Neural crest cell (in vitro differentiated cells): ENCODE data around the gene MC2R. TPM values are rescaled to one million over a fixed set of nuclear protein-coding genes. Genes with fewer than 3 reads are reported as not detected.

Experiments used
- DNase-seq: peaks from one replicate; pipeline ENCODE4 v3.0.0; 2021; ENCODE audit warnings: low read depth, mixed read lengths, low spot score
- H3K27ac Mint-ChIP-seq: one replicate; pipeline ENCODE4 v1.8.0; 2021; ENCODE audit warnings: mild to moderate bottlenecking, mixed read lengths; ENCODE audit not compliant: unreplicated experiment
- H3K27me3 Mint-ChIP-seq: 2 replicates; pipeline ENCODE4 v1.8.0; 2021; ENCODE audit warnings: low read depth, mild to moderate bottlenecking, mixed read lengths
- H3K36me3 Mint-ChIP-seq: 2 replicates; pipeline ENCODE4 v1.8.0; 2021; ENCODE audit warnings: low read depth, mild to moderate bottlenecking, mixed read lengths
- H3K4me1 Mint-ChIP-seq: 2 replicates; pipeline ENCODE4 v1.8.0; 2021; ENCODE audit warnings: mixed read lengths
- H3K4me3 Mint-ChIP-seq: one replicate; pipeline ENCODE4 v1.8.0; 2021; ENCODE audit warnings: mild to moderate bottlenecking, mixed read lengths
- H3K9me3 Mint-ChIP-seq: 2 replicates; pipeline ENCODE4 v1.8.0; 2021; ENCODE audit warnings: mixed read lengths
- long read RNA-seq: library from polyadenylated mRNA; unstranded; transcript quantifications from one replicate; pipeline ENCODE4 v2.0.0, GENCODE V29; 2020
- total RNA-seq: library from RNA; stranded (reverse); gene quantifications from 2 replicates; pipeline ENCODE4 v1.2.1, GENCODE V29; 2021
- TF ChIP-seq, protein P1 (sequence below): fragments of 200-600 bp; sonication (generic); conservative IDR thresholded peaks from 2 replicates; pipeline ENCODE4 v1.5.0; 2021; ENCODE audit warnings: antibody characterized with exemption, mild to moderate bottlenecking

Gene MC2R
- total RNA-seq, result not detected in 2 replicates
- long read RNA-seq, result 0 reads

DNA sequence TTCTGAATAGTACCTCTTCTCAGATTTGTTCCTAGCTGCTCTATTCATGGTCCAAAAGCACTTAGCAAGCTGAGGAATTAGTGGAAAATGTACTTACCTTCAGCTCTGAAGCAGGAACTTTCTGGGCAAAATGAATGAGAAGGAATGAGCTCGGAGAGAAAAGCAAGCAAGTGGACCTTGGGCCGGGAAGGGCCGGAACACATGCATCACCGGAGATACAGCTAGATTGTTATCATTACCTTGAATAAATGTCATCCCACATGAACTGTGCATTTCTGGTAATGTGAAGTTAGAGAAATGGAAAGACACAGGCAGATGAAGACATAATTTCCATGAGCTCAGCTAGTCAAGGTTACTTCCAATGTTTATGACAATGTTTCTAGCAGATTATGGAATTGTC lies at the start of gene MC2R:
MC2R (minus strand) TSS at position 146 of the 400 bp plus-strand sequence. CDS start 30,018 bp downstream, outside the sequence.
- TF ChIP-seq, protein P1, sequence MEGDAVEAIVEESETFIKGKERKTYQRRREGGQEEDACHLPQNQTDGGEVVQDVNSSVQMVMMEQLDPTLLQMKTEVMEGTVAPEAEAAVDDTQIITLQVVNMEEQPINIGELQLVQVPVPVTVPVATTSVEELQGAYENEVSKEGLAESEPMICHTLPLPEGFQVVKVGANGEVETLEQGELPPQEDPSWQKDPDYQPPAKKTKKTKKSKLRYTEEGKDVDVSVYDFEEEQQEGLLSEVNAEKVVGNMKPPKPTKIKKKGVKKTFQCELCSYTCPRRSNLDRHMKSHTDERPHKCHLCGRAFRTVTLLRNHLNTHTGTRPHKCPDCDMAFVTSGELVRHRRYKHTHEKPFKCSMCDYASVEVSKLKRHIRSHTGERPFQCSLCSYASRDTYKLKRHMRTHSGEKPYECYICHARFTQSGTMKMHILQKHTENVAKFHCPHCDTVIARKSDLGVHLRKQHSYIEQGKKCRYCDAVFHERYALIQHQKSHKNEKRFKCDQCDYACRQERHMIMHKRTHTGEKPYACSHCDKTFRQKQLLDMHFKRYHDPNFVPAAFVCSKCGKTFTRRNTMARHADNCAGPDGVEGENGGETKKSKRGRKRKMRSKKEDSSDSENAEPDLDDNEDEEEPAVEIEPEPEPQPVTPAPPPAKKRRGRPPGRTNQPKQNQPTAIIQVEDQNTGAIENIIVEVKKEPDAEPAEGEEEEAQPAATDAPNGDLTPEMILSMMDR, result no peak
- Mint-ChIP-seq H3K27me3 (peaks cover 3% of the 10 kb centered on the region), H3K27ac (no peak within 1 kb of the TSS), H3K4me1 (peaks cover 11% of the 10 kb centered on the region), H3K36me3 (no peaks in the 10 kb centered on the region), H3K4me3 (no peak within 1 kb of the TSS), H3K9me3 (no peaks in the 10 kb centered on the region)
- DNase-seq, result no peak

- no peaks in the 10 kb centered on the region for H3K36me3 Mint-ChIP-seq
- TF ChIP-seq, protein P1, result no peak
- no peak overlapping the region for H3K27ac Mint-ChIP-seq
- no peak overlapping the region for H3K4me3 Mint-ChIP-seq
- peaks cover 10% of the 10 kb centered on the region for H3K9me3 Mint-ChIP-seq
- no peaks in the 10 kb centered on the region for H3K4me1 Mint-ChIP-seq
- no peak for DNase-seq
- H3K27me3 Mint-ChIP-seq, result no peaks in the 10 kb centered on the region
Measured at GRCh38 chr18:13945811-13946210, 30.5 kb upstream of the MC2R start.

DNA sequence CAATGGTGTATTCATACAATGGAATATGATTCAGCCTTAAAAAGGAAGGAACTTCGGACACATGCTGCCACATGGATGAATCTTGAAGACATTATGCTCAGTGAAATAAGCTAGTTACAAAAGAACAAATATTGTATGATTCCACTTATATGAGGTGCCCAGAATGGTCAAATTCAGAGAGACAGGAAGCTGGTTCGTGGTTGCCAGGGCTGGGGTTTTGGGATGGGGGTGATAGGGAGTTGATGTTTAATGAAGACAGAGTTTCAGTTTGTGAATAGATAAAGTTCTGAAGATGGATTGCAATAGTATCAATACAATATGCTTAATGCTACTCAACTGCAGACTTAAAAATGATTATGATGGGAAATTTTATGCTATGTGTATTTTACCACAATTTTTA lies 28.0 kb upstream of the MC2R start:
- Mint-ChIP-seq H3K27ac (no peak overlapping the region), H3K4me1 (no peaks in the 10 kb centered on the region), H3K36me3 (no peaks in the 10 kb centered on the region), H3K9me3 (peaks cover 7% of the 10 kb centered on the region), H3K27me3 (no peaks in the 10 kb centered on the region), H3K4me3 (no peak overlapping the region)
- DNase-seq, result no peak
- TF ChIP-seq, protein P1, result no peak

- H3K27ac Mint-ChIP-seq, result no peak overlapping the region
- no peak overlapping the region for H3K4me3 Mint-ChIP-seq
- no peak for DNase-seq
- peaks cover 2% of the 10 kb centered on the region for H3K9me3 Mint-ChIP-seq
- H3K4me1 Mint-ChIP-seq, result no peaks in the 10 kb centered on the region
- H3K27me3 Mint-ChIP-seq, result no peaks in the 10 kb centered on the region
- TF ChIP-seq, protein P1, result no peak
- no peaks in the 10 kb centered on the region for H3K36me3 Mint-ChIP-seq
Measured at GRCh38 chr18:13940326-13940725, 25.0 kb upstream of the MC2R start.

DNA sequence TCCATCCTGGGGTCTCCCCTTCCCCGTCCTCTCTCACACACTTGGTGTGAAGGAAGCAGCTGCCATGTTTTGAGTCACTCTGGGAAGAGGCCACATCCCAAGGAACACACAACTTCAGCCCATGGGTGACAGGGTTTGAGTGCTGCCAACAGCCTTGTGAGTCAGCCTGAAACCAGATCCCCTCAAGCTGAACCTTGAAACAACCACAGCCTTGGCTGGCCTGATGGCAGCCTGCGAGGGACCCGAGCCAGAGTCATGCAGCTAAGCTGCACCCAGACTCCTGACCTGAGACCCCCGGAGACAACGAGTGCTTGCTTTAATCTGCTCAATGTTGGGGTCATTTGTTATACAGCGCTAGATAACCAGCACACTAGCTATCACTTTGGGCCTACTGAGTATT lies 19.3 kb upstream of the MC2R start:
- TF ChIP-seq, protein P1, result no peak
- Mint-ChIP-seq H3K4me3 (no peak overlapping the region), H3K27me3 (no peaks in the 10 kb centered on the region), H3K27ac (no peak overlapping the region), H3K36me3 (no peaks in the 10 kb centered on the region), H3K9me3 (no peaks in the 10 kb centered on the region), H3K4me1 (no peaks in the 10 kb centered on the region)
- DNase-seq, result no peak

- H3K4me1 Mint-ChIP-seq, result no peaks in the 10 kb centered on the region
- no peak overlapping the region for H3K4me3 Mint-ChIP-seq
- no peaks in the 10 kb centered on the region for H3K9me3 Mint-ChIP-seq
- no peaks in the 10 kb centered on the region for H3K27me3 Mint-ChIP-seq
- H3K36me3 Mint-ChIP-seq, result no peaks in the 10 kb centered on the region
- no peak overlapping the region for H3K27ac Mint-ChIP-seq
- DNase-seq, result no peak
- TF ChIP-seq, protein P1, result no peak
Measured at GRCh38 chr18:13934058-13934457, 18.7 kb upstream of the MC2R start.
